ENCODE measurements around the gene SLC9A6. TPM values are rescaled to one million over a fixed set of nuclear protein-coding genes. Genes with fewer than 3 reads are reported as not detected.

SLC9A6 gene
- 10 to 100 TPM; 16.6 to 18.3 (median 16.9) TPM for polyA plus RNA-seq (ENCODE audit: insufficient read length in 3 of 3)

DNA sequence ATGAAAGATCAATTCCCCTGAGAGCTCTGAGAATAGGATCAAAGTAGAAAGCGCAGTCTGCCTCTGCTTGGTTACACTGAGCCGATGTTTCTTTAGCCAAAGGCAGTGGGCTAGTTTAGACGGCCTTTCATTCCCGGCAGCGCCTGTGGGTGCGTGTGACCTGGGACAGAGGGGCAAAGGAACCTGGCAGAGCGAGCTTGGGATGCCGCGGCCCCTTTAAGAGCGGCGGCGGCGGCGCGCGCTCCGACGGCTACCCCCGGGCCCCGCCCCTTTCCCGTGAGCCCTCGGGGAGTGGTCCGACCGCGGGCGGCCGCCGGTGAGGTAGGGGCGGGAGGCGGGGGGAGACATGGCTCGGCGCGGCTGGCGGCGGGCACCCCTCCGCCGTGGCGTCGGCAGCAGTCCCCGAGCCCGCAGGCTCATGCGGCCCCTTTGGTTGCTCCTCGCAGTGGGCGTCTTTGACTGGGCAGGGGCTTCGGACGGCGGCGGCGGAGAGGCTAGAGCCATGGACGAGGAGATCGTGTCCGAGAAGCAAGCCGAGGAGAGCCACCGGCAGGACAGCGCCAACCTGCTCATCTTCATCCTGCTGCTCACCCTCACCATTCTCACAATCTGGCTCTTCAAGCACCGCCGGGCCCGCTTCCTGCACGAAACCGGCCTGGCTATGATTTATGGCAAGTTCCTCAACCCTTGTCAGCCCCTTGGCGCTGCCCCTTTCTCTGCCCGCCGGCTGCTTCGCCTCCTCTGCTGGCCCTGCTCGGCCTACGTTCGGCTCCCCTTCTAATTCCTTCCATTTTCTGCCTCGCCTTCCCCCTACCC lies at the start of gene SLC9A6:
SLC9A6 (plus strand) TSS at position 279 of the 816 bp plus-strand sequence; CDS start at position 503, 224 bp downstream.
- DNase-seq (ENCODE audit: low read depth in 3 of 3, low spot score in 2 of 3), result peak in 1 of 3 donors; percentile 19

DNA sequence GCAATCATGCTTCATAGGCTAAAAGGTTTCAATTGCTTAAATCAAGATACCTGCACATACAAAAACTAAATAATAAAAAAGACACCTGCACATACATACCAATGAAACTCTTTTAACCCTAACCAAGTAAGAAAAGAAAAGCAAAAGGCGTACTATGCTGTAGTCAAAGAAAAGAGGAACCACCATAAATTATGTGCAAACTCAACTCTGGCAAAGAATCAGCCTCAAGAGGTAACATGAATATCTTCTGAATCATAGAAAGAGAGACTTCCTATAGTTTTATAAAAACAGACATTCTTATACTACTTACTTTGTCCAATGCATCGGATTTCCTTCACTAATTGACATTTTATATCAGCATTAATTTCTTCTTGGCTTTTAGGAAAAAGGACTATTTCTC lies 40.7 kb upstream of the SLC9A6 start:
- no peak for DNase-seq (ENCODE audit: low read depth in 3 of 3, low spot score in 2 of 3)

DNA sequence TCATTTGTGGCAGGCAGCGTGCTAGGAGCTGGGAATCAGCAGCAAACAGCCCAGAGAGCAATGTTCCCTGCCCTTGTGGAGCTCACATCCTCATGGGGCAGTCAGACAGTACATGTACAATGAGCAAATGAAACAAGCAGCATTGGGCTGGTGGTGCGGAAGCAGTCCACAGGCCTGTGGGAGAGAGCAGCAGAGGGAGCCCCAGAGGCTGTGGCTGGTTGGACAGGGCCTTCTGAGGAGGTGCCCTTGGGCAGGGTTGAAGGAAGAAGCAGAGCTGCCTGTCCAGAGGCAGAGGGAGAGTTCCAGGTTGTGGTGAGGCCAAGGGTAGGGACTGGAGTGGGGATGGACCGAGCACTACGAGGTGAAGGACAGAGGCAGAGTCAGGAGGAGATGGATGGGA lies 33.9 kb upstream of the SLC9A6 start:
- no peak for DNase-seq (ENCODE audit: low read depth in 3 of 3, low spot score in 2 of 3)

DNA sequence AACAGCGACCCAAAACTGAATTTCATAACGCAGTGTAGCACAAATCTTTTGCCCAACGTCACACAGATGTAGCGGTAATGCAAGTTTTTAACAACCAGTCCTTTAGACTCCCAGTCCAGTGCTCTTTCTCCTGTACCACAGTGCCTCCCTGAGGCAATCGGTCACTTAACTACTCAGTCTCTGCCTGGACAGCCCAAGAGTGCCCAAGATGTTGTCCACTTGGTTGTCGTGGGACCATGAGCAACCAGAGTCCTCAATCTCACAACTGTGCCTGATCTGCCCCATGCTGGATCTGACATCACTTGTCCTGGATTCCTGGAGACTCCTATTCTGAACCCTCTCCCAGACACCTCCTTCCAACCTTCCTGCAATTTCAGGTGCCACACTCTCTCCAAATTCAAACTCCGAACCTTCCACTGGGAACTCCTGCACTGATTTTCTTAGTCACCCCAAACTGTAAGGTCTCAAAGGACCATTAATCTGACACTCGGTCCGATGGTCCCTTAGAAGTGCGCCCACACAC lies 12.1 kb upstream of the SLC9A6 start:
- DNase-seq (ENCODE audit: low read depth in 3 of 3, low spot score in 2 of 3), result no peak

DNA sequence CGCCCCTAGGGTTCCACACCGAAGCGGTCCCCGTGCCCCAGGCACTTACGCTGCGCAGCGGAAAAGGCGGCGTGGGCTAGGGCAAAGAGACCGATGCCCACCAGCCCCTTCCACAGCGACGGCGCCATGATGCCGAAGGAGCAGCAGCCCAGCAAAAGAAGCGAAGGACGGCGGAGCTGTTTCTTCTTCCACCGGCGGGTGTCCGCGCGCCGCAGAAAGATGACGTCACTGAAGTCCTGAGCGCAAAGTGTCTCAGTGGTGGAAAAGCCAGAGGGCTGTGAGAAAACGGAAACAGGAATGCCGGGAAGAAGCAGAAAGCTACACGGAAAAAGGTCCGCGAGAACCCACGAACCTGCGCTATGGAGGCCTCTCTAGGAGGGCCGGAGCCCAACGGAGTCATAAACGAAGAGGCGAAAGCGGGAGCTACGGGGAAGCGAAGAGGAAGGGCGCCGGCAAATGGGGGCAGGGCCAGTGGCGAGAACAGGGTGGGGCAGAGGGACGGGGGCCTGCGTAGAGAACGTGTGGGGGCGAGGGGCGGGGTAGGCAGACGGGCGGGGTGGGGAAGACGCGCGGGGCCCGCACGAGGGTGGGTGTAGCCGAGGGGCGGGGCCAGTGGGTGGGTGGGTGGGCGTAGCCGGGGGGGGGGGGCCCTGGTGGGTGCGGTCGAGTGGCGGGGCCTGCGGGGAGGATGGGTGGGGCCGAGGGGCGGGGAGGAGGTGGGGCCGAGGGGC lies 11.5 kb upstream of the SLC9A6 start, which contains the start of gene MMGT1:
MMGT1 (minus strand) TSS at position 441 of the 731 bp plus-strand sequence; CDS start at position 128, 313 bp downstream.
- DNase-seq (ENCODE audit: low read depth in 3 of 3, low spot score in 2 of 3), result peak in 2 of 3 donors; percentile 63 to 67

DNA sequence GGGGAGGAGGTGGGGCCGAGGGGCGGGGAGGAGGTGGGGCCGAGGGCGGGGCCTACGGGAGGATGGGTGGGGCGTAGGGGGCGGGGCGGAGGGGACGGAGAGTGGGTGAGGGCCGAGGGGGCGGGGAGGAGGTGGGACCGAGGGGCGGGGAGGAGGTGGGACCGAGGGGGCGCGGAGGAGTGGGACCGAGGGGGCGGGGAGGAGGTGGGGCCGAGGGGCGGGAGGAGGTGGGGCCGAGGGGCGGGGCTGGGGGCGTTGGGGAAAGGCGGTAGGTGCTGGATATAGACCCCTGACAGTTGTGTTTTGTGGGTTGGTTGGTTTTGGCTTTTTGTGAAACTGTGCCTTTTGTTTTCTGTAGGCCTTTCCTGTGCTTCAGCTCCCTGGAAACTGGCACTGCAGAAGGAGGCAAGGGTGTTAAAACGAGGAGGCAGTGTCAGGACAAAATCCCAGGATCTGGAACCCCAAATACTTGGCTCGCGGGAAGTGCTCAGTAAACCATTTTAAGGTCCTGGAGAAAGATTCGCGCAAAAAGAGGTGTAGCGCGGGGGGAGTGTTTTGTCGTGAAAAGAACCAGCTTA lies 10.9 kb upstream of the SLC9A6 start:
- DNase-seq (ENCODE audit: low read depth in 3 of 3, low spot score in 2 of 3), result peak in 1 of 3 donors; percentile 36

- DNase-seq (ENCODE audit: low read depth in 3 of 3, low spot score in 2 of 3), result no peak
These were observed 9.8 kb upstream of the SLC9A6 start for GRCh38 chrX:135975421-135975820.

GRCh38 chrX:135977611-135978010 lies 7.6 kb upstream of the SLC9A6 start:
- DNase-seq (ENCODE audit: low read depth in 3 of 3, low spot score in 2 of 3), result no peak

DNA sequence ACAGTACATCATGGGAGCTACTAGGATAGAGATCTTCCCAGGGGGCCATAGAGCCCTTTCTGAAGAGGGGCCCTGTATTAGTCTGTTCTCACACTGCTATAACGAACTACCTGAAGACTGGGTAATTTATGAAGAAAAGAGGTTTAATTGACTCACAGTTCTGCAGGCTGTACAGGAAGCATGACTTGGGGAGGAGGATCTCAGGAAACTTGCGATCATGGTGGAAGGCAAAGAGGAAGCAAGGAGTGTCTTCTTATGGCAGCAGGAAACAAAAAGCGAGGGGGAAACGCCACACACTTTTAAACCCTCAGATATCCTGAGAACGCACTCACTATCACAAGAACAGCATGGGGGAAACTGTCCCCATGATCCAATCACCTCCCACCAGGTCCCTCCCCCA lies 4.2 kb upstream of the SLC9A6 start:
- no peak for DNase-seq (ENCODE audit: low read depth in 3 of 3, low spot score in 2 of 3)

DNA sequence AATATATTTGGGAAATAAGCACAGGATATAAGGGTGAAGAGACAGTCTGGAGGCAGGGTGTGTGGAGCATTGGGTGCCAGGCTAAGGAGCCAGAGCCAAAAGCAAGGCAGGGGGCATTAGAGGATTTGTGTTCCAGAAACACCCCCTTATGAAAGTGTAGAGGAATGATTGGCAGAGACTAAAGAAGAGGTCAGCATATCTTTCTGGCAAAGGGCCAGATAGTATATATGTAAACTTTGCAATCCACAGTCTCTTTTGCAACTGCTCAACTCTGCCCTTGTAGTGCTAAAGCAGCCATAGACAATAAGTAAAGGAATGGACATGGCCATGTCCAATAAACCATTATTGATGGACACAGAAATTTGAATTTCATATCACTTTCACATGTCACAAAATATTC lies 3.6 kb upstream of the SLC9A6 start:
- DNase-seq (ENCODE audit: low read depth in 3 of 3, low spot score in 2 of 3), result no peak

GRCh38 chrX:135982860-135983259 lies 2.4 kb upstream of the SLC9A6 start:
- DNase-seq (ENCODE audit: low read depth in 3 of 3, low spot score in 2 of 3), result no peak

GRCh38 chrX:135984256-135984655 lies 979 bp upstream of the SLC9A6 start:
- DNase-seq (ENCODE audit: low read depth in 3 of 3, low spot score in 2 of 3), result no peak

DNA sequence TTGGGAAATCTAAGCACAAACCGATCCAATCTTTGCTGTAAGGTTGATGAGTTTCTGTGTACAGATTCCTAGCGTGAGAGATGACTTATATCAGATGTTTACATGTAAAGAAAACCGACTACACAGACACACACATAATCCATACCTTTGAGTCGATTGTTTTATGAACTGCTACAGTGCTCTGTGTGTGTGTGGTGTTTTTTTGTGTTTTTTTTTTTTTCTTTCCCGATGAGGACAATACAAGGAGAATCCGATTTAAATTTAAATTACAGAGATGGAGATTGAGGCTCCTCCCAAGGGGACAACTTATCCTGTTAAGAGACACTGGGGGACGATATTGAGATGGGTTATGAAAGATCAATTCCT lies 461 bp upstream of the SLC9A6 start:
- DNase-seq (ENCODE audit: low read depth in 3 of 3, low spot score in 2 of 3), result peak in 1 of 3 donors; percentile 4

DNA sequence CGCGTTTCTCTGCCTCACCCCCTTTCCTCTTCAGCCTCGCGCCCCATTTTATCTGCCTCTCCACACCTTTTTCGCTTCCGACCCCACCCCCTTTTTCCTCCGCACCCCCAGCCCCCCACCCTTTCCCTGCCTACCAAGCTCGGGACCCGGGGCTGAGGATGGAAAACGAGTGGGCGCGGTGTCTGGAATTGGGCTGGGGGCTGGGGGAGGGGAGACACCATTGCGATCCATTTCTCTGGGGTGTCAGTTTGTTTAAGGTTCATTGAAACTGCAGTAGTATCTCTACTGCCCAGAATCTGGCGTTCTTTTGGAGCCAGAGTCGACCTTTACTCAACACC lies 707 bp downstream of the SLC9A6 start:
- no peak for DNase-seq (ENCODE audit: low read depth in 3 of 3, low spot score in 2 of 3)

GRCh38 chrX:135988245-135988644 lies 3.0 kb downstream of the SLC9A6 start:
- no peak for DNase-seq (ENCODE audit: low read depth in 3 of 3, low spot score in 2 of 3)

- DNase-seq (ENCODE audit: low read depth in 3 of 3, low spot score in 2 of 3), result no peak
These were observed 29.8 kb downstream of the SLC9A6 start for GRCh38 chrX:136015016-136015415.

DNA sequence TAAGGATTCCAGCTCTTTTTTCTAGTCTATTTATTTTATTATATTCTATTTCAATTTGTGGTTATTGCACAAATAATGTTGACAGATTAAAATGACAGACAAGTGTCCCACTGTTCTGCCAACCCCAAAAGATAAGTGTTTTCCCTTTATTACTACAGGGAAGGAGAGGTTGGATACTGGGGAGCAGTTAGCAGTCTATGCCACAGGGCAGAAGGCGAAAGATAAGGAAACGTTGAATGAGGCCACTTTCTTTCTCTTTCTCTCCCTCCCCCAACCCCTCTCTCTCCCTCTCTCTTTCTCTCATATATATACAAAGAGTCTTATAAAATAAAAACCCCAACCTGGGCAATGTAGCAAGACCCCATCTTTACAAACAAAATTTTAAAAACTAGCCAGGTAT lies 31.6 kb downstream of the SLC9A6 start:
- no peak for DNase-seq (ENCODE audit: low read depth in 3 of 3, low spot score in 2 of 3)

DNA sequence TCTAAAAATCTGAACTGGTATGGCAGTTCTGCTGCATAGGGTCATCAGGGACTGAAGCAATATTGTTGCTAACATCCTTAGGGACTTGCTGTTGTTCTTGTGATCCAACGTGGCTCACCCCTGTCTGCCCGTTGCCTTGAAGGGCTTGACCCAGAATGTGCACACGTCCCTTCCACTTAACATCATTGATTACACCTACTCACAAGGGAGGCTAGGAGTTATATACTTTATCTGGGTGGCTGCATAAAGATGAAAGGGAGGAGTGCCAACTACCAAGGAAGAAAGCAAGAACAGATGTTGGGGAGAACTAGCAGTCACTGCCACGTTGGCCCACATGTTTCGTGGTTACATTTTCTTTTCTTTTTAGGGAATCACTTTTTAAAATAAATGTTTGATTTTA lies 34.0 kb downstream of the SLC9A6 start:
- no peak for DNase-seq (ENCODE audit: low read depth in 3 of 3, low spot score in 2 of 3)

- no peak for DNase-seq (ENCODE audit: low read depth in 3 of 3, low spot score in 2 of 3)
These were observed 35.9 kb downstream of the SLC9A6 start for GRCh38 chrX:136021160-136021559.

- no peak for DNase-seq (ENCODE audit: low read depth in 3 of 3, low spot score in 2 of 3)
These were observed 36.7 kb downstream of the SLC9A6 start for GRCh38 chrX:136021903-136022302.

DNA sequence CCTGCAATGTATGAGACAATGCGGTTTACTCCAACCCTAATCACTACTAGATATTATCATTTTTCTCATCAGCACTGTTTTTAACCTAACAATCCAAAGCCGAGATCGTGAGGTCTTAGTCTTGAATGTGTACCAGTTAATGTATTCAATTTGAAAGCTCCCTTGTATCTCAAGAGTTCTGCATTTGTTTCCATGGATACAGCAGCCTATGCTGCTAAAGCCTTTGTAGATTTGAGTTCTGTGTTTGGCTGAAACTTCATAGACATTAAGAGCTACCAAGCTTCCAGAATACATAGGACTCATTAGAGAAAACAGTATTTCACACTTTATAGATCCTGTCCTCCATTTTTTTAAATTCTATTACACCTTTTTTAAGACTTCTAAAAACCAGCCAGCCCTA lies 39.9 kb downstream of the SLC9A6 start:
- DNase-seq (ENCODE audit: low read depth in 3 of 3, low spot score in 2 of 3), result no peak

Data from right renal cortex interstitium (tissue), 3 donors.